Diencephalon (tissue), 1 donor: ENCODE measurements around the gene LIG4. TPM values are rescaled to one million over a fixed set of nuclear protein-coding genes. Genes with fewer than 3 reads are reported as not detected.

Source experiments
- total RNA-seq: library from RNA; depleted of rRNA; stranded (reverse); fragments of >200 nt; gene quantifications from one replicate; pipeline ENCODE4 v1.2.3, GENCODE V29; 2014

Gene LIG4
- total RNA-seq, result 39.9 TPM

GRCh38 chr13:108215436-108215835 is at the start of gene LIG4:
Gene LIG4 (minus strand): TSS chr13:108215536. CDS start chr13:108211268, 4,268 bp downstream.

GRCh38 chr13:108218044-108218974 is 3.0 kb upstream of the LIG4 start, which contains the start of gene ABHD13:
Gene ABHD13 (plus strand): TSS chr13:108218392. CDS start chr13:108229219, 10,827 bp downstream.

Other genes starting within 250 kb of the LIG4 start
- 20.5 TPM for gene ABHD13, start 2.9 kb upstream of the LIG4 start, total RNA-seq
- gene TNFSF13B, start 54.2 kb upstream of the LIG4 start, total RNA-seq, result 0.92 TPM